Measurements from ENCODE around the gene COL23A1. TPM values are rescaled to one million over a fixed set of nuclear protein-coding genes. Genes with fewer than 3 reads are reported as not detected.

The COL23A1 gene
- total RNA-seq, 1 experiment from 2014 or later = 0.18 TPM

DNA sequence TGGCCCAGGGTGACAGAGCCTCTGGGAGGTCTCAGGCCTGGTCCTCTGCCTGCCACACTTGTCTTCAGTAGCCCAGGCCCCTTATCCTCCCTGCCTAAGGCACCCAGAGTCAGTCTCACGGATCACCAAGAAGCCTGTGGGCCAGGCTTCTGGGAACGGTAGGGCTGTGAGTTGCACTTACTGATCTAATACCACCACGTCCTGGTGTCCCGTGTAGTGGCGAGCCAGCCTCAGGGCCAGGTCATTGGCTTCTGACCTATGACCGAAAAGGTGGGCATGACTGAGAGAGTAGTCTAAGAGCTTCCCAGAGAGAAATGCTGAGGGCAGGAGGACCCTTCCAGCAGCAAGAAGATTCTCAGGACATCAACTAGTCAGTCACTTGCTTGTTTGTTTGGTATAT, 365.0 kb downstream of the COL23A1 start:
- no peaks in the 10 kb centered on the region for H3K27me3 Mint-ChIP-seq (ENCODE audit: insufficient read depth, unreplicated experiment)
- no TSS peak for BruUV-seq (replicated peaks)
- Histone ChIP-seq H3K4me1 (peaks cover 25% of the 10 kb centered on the region), H3K4me3 (ENCODE audit: low read depth, low read length) (no peak overlapping the region), H3K27me3 (replicated peaks; ENCODE audit: control insufficient read depth, insufficient read depth, low read length) (no peaks in the 10 kb centered on the region), H3K36me3 (ENCODE audit: control insufficient read depth, insufficient read depth, low read length) (peaks cover 4% of the 10 kb centered on the region), H3K9me3 (no peaks in the 10 kb centered on the region)
- H3K9me3 Mint-ChIP-seq (ENCODE audit: unreplicated experiment) = no peaks in the 10 kb centered on the region
- ChIA-PET CTCF (no interaction called here), POLR2A (no interaction called here)
- TF ChIP-seq CTCF (IDR thresholded peaks at IDR 0.05; ENCODE audit: insufficient read depth in 1 of 2, low read depth in 1 of 2, low read length in 1 of 2, severe bottlenecking in 1 of 2, unreplicated experiment in 1 of 2) = no peak
- H3K4me1 Mint-ChIP-seq (ENCODE audit: low read depth, unreplicated experiment) = peaks cover 24% of the 10 kb centered on the region
- DNase-seq = no peak
- peak overlapping the region; percentile 45 for H3K27ac Mint-ChIP-seq (ENCODE audit: unreplicated experiment)
- no peak overlapping the region for H3K4me3 Mint-ChIP-seq (ENCODE audit: unreplicated experiment)
- H3K36me3 Mint-ChIP-seq (ENCODE audit: insufficient read depth, unreplicated experiment) = peaks cover 85% of the 10 kb centered on the region
- intact Hi-C loops (cut with micrococcal nuclease; ENCODE audit: unreplicated experiment) = no loop called here

- peaks cover 3% of the 10 kb centered on the region for H3K36me3 ChIP-seq (ENCODE audit: control insufficient read depth, insufficient read depth, low read length)
- H3K4me3 ChIP-seq (ENCODE audit: low read depth, low read length) = no peak overlapping the region
- H3K4me1 ChIP-seq = peaks cover 25% of the 10 kb centered on the region
- no peak overlapping the region for H3K4me3 Mint-ChIP-seq (ENCODE audit: unreplicated experiment)
- CTCF ChIA-PET = no interaction called here
- H3K27me3 Mint-ChIP-seq (ENCODE audit: insufficient read depth, unreplicated experiment) = no peaks in the 10 kb centered on the region
- no peak overlapping the region for H3K27ac Mint-ChIP-seq (ENCODE audit: unreplicated experiment)
- BruUV-seq (replicated peaks) = no TSS peak
- no peaks in the 10 kb centered on the region for H3K27me3 ChIP-seq (replicated peaks; ENCODE audit: control insufficient read depth, insufficient read depth, low read length)
- H3K4me1 Mint-ChIP-seq (ENCODE audit: low read depth, unreplicated experiment) = peaks cover 22% of the 10 kb centered on the region
- intact Hi-C loops (cut with micrococcal nuclease; ENCODE audit: unreplicated experiment) = no loop called here
- no peak for TF ChIP-seq CTCF (IDR thresholded peaks at IDR 0.05; ENCODE audit: insufficient read depth in 1 of 2, low read depth in 1 of 2, low read length in 1 of 2, severe bottlenecking in 1 of 2, unreplicated experiment in 1 of 2)
- no peak for DNase-seq
- peaks cover 83% of the 10 kb centered on the region for H3K36me3 Mint-ChIP-seq (ENCODE audit: insufficient read depth, unreplicated experiment)
- no peaks in the 10 kb centered on the region for H3K9me3 ChIP-seq
- no peaks in the 10 kb centered on the region for H3K9me3 Mint-ChIP-seq (ENCODE audit: unreplicated experiment)
- POLR2A ChIA-PET = no interaction called here
Observed at GRCh38 chr5:178224403-178224802, 365.8 kb downstream of the COL23A1 start.

DNA sequence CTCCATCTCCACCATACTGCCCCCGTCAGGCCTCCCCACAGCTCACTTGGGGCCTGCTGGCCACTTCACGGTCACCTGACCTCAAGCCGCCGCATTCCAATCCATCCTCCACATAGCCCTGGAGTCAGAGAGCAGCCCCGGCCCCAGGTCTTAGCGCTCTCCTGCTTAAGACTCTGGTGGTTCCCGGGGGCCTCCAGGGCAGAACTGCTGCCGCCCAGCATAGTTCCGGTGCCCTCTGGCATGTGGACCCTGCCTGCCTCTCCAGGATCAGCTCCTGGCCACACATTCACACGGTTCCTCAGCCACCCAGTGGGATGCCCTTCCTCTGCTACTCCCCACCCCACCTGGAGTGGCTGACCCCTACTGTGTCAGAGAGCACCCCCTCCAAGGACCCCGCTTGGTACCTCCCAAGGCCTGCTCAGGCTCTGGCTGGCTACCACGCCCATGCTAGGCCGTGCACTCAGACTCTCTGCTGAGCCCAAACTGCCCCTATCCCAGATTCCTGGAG, 366.3 kb downstream of the COL23A1 start:
- DNase-seq = no peak
- no peak for TF ChIP-seq CTCF (IDR thresholded peaks at IDR 0.05; ENCODE audit: insufficient read depth in 1 of 2, low read depth in 1 of 2, low read length in 1 of 2, severe bottlenecking in 1 of 2, unreplicated experiment in 1 of 2)
- intact Hi-C loops (cut with micrococcal nuclease; ENCODE audit: unreplicated experiment) = no loop called here
- Mint-ChIP-seq H3K27ac (ENCODE audit: unreplicated experiment) (peak overlapping the region; percentile 30), H3K36me3 (ENCODE audit: insufficient read depth, unreplicated experiment) (peaks cover 83% of the 10 kb centered on the region), H3K4me1 (ENCODE audit: low read depth, unreplicated experiment) (peaks cover 19% of the 10 kb centered on the region), H3K27me3 (ENCODE audit: insufficient read depth, unreplicated experiment) (no peaks in the 10 kb centered on the region), H3K9me3 (ENCODE audit: unreplicated experiment) (no peaks in the 10 kb centered on the region), H3K4me3 (ENCODE audit: unreplicated experiment) (no peak overlapping the region)
- Histone ChIP-seq H3K9me3 (no peaks in the 10 kb centered on the region), H3K36me3 (ENCODE audit: control insufficient read depth, insufficient read depth, low read length) (peaks cover 3% of the 10 kb centered on the region), H3K27me3 (replicated peaks; ENCODE audit: control insufficient read depth, insufficient read depth, low read length) (no peaks in the 10 kb centered on the region), H3K4me1 (peaks cover 25% of the 10 kb centered on the region), H3K4me3 (ENCODE audit: low read depth, low read length) (no peak overlapping the region)
- ChIA-PET POLR2A (no interaction called here), CTCF (no interaction called here)
- no TSS peak for BruUV-seq (replicated peaks)

All from Caco-2 (cell line).